ENCODE measurements around the gene HHATL.
"Not testable (repeated sequence)": the region's sequence is repeated elsewhere in the genome, so short reads cannot be mapped to it uniquely, and the experiment has no call there.

The HHATL gene

DNA sequence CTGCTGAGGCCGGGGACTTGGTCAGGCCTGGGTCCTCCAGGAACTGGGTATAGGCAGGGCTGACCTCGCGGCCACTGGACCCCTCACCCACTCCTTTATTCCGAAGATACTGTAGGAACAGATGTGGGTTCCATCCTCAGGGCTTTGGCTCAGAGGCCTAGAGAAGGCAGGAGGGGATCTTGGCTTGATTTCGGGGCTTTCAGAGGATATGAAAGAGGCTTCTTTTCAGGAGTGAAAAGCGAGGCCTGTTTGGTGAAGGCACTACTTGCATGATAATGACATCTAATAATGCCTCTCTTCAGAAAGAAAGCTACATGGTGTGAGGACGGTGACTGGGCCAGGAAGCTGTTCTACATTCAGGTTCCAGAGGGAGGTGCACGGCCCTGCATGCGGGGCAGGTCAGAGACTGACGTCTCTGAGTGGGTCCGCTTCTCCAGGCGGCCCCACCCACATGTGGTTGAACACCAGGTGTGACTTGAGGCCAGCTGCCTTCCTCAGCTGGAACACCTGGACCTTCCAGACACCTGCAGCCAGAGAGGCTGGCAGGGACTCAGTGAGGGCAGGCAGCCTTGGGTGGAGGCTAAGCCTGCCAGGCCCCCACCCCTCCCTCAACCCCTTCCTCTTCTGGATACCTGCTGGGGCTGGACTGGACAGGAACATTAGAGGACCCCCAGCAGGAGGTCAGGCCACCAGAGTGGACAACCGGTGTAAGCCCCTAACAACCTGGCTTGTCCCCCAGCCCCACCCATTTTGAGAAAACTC lies 31.1 kb upstream of the HHATL start:
- DNase-seq = no peak

GRCh38 chr3:42732829-42733459 lies 30.3 kb upstream of the HHATL start:
- no peak for DNase-seq

GRCh38 chr3:42732196-42732828 lies 29.7 kb upstream of the HHATL start:
- DNase-seq = no peak

DNA sequence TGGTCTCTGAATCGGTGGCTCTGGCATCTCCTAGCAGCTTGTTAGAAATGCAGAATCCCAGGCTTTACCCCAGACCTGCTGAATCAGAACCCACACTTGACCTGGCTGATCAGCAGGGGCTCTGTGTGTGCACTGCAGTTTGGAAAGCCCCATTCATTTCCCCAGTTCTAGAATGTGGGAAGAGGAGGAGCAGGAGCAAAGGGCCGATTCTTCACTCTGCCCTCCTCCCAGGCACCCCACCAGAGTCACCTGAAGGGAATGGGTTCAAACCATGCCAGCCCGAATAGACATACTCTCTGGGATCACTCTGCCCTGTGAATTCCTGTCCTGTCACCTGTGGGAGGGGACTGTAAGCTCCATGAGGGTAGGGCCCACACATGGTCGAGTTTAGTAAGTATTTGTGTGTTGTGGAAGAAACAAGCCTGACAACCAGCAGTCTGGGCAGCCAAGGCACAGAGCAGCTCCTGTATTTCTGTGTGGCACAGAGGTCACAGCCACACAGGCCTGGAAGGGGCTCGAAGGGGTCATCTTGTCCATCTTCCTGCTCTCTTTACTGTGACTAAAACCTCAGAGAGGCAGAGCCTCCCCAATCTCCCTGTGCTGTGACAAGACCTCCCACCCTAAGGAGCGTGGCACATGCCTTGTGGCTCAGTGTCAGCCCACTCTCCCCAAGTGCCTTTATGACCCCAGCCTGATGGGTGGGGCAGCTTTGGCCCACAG lies 29.0 kb upstream of the HHATL start:
- DNase-seq = no peak

DNA sequence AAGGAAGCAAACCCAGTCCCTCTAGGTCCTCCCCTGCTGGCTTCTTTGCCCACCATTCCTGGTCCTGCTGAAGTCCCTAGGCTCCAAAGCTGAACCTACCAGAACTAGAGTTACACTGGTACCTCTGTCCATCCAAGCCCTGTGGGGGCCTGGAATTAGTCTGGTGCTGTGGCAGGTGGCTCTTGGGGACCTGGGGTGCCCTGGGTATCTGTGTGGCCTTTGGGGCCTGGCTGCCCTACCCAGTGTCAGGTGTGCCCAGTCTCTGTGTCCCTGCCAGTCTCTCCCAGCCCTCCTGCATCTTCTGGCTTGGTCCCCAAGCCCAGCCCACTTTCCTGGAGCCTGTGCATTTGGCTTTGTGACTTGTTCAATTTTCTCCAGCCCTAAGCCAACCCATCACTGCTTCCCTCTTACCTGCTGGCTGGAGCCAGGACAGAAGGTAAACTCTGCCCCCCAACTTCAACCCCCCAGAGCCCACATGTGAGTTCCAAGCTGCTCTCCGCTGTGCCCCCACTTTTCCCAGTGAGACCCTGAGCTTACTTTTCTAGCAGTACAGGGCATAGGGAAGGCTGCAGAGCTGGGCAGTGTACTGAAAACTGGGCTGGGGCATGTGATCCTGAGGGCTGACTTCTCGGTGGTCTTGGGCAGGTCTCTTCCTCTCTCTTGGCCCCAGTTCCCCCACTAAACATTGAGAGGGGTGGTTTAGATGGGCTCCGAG lies 28.3 kb upstream of the HHATL start:
- no peak for DNase-seq

- DNase-seq = no peak
Measured at GRCh38 chr3:42730294-42730693, 27.7 kb upstream of the HHATL start.

DNA sequence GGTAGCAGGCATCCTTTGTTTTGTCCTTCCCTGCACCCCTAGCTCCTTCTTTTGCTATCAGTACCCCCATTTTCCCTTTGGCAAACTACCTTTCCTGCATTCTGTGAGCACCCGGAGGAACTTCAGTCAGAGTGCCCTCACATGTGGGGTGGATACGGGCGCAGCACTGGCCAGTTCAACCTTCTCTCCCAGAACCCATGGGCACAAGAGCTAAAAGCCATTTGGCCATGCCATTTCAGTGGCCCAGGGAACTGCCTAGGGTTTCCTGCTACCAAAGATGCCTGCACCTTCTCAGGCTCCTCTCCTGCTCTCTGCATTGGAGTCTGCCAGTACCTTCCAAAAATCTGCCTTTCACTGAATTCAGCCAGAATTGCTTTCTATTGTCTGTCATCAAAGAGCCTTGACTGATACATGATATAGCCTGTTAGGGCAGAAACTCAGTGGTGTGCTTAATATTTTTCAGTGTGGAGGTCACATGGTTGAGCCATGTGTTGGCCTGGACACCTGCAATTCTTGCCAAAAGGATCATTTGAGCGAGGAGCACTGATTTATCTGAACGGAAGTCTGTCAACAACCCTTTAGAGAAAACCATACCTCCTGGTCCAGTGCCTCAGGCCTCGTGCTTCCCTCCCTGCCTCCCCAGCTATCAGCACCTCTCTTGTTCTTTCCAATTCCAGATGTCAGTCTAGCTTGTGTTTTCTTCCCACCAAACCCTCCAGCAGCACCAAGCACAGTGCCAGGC lies 27.0 kb upstream of the HHATL start:
- DNase-seq = no peak

GRCh38 chr3:42728668-42729364 lies 26.2 kb upstream of the HHATL start:
- DNase-seq = no peak

DNA sequence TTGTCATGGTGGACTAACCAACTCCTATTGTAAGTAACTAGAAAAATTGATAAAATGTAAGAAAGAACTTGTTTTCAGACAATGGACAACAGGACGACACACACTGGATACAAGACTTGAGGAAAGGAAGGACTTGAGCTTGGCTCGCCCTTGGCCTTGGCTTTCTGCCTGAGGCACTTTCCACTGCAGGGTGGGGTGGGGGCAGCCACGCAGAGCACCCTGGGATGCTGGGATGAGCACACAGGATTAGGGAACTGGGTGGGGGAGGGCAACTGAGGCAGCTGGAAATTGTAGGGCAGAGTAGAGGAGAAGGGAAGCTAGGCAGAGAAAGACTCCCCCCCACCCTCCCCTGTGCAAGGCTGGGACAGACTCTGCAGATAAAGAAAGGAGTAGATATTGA lies 25.5 kb upstream of the HHATL start:
- DNase-seq = no peak

GRCh38 chr3:42725454-42725853 lies 22.9 kb upstream of the HHATL start:
- no peak for DNase-seq

DNA sequence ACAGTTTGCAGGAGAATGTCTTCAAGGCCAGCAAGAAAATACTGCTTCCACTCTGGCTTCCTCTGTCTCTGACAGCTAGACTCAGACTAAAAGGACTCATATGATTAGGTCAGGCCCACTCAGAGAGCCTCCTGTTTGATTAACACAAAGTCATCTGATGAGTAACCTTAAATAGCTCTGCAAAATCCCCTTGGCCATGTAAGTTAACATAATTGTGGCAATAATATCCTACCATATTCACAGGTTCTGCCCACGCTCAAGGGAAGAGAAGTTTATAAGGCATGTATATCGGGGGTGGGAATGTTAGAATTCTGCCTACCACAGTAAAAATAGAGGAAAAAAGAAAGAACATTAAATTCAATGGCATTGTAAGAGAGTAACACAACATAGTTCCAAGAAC lies 20.6 kb upstream of the HHATL start:
- no peak for DNase-seq

DNA sequence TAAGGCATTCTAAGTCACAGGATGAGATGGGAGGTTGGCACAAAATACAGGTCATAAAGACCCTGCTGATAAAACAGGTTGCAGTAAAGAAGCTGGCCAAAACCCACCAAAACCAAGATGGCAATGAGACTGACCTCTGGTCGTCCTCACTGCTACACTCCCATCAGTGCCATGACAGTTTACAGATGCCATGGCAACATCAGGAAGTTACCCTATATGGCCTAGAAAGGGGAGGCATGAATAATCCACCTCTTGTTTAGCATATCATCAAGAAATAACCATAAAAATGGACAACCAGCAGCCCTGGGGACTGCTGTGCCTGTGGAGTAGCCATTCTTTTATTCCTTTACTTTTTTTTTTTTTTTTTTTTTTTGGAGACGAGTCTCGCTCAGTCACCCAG lies 19.8 kb upstream of the HHATL start:
- not testable (repeated sequence) for DNase-seq

- no peak for DNase-seq
Measured at GRCh38 chr3:42721690-42722089, 19.1 kb upstream of the HHATL start.

- DNase-seq = no peak
Measured at GRCh38 chr3:42720126-42720525, 17.5 kb upstream of the HHATL start.

GRCh38 chr3:42719002-42719401 lies 16.4 kb upstream of the HHATL start:
- DNase-seq = no peak

DNA sequence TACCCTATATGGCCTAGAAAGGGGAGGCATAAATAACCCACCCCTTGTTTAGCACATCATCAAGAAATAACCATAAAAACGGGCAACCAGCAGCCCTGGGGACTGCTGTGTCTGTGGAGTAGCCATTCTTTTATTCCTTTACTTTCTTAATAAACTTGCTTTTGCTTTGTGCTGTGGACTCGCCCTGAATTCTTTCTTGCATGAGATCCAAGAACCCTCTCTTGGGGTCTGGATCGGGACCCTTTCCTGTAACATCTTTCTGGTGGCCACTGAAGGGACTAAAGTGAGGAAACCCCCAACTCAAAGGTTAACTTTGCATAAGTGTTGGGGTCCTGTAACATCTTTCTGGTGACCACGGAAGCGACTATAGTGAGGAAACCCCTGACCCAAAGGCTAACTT lies 15.7 kb upstream of the HHATL start:
- no peak for DNase-seq

DNA sequence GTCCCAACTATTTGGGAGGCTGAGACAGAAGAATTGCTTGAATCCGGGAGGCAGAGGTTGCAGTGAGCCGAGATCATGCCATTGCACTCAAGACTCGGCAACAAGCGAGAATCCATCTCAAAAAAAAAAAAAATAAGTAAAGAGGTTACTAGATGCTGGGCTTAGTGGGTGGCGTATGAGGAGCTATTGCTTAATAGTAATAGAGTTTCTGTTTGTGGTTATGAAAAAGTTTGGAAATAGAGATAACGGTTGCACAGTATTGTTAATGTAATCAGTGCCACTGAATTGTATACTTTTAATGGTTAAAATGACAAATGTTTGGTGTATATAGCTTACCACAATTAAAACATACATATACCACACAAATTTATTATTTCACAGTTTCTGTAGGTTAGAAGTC lies 14.7 kb upstream of the HHATL start:
- no peak for DNase-seq

- DNase-seq = no peak
Measured at GRCh38 chr3:42714171-42714852, 11.7 kb upstream of the HHATL start.

- DNase-seq = no peak
Measured at GRCh38 chr3:42713747-42714146, 11.1 kb upstream of the HHATL start.

DNA sequence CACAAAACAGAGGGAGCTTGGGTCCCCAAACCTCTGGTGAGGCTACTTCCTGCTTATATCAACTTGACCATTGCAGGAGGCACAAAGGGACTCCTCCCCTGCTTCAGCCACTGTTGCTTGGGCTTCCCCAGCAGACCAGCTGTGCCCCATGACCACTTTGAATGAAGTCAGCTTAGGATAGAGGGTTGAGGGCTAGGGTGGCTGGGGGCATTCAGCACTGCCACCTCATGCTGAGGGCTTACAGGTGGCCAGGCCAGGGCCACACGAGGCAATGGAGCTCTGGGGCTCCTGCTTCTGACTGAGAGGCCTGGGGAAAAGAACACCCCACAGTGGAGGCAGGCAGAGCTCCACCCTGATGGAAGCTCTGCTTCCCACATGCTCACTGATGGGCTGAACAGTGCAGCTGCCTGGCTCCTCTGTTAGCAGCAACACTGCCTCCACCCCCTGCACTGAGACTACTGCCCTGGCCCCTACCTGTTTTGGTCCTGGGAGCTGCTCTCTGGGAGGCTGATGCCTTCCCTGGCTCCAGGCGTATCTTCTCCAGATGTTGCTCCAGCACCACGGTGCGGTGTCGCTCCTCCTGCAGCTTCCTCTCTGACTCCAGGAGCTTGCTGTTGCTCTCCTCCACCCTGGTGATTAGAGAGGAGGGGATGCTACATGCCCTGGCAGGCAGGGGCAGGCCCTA lies 10.2 kb upstream of the HHATL start:
- no peak for DNase-seq

GRCh38 chr3:42712344-42712648 lies 9.7 kb upstream of the HHATL start:
- DNase-seq = no peak

Data from NCI-H1105 treated with DMSO at 0.1 percent for 48 hours (cell line).